HG02973 (cell line): ENCODE measurements around the gene TRIM10.
"Not testable (repeated sequence)": the region's sequence is repeated elsewhere in the genome, so short reads cannot be mapped to it uniquely, and the experiment has no call there.

ENCODE experiments used
- ATAC-seq: cut with Tn5 transposase; IDR thresholded peaks from one replicate; pipeline ENCODE4 v1.9.1; 2021; ENCODE audit warnings: moderate library complexity; ENCODE audit not compliant: unreplicated experiment

TRIM10 gene

DNA sequence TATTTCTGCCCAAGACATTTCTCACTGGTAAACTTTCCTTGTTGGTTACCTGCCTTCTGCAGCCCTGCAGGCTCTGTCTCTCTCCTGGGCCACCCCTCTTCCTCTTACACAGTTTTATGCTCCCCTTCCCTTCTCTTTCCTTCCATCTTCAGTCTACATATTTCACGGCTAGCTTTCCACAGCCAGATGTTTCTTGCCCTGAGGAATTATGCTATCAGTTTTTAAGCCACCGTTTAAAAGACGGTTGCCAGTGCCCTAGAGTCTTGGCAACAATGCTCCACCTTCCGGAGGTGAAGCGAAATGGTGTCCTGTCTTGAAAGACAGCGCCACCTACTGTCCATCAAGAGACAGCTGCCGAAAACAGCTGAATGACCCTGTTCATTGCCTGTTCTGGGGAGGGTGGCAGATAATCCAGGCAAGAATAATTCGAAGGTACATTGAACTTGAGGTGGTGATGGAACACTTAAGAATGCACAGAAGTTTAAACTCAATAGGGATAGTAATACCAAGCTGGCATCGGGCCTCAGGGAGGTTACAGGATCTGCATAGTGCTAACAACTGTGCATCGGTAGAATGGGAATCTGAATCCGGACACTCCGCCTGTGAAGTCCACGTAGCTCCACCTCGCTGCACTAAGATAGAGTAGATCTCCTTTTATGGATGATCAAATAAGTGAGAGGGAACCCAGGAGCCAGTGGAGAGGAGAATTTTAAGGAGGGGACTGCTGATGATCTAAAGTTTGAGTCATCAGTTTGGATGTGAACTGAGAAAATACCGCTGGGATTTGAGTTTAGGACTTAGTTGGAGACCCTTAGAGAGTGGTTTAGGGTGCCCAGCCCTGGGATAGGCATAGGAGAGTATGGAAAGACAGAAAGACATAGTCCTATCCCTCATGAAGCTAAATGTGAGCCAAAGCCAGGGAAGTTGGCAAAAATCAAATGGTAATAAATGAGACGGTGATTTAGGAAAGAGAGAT lies 29.8 kb downstream of the TRIM10 start:
- no peak for ATAC-seq

DNA sequence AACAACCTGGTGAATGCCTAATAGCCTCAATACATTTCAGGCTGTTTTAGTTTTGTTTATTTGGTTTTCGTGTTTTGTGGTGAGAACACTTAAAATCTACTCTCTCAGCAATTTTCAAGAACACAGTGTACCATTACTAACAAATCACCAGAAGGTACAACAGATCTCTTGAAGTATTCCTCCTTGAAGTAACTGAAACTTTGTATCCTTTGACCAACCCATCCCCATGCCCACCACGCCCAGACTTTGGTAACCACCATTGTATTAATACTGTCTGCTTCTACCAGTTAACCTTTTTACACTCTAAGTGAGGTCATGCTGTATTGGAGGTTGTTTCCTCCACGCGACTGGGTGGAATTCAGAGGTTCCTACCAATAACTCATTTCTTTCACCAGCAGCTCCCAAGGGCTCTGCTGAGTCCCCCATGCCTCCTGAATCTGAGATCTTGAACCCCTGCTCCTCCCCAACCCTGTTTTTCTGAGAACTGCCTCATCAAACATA lies 30.8 kb downstream of the TRIM10 start:
- no peak for ATAC-seq

DNA sequence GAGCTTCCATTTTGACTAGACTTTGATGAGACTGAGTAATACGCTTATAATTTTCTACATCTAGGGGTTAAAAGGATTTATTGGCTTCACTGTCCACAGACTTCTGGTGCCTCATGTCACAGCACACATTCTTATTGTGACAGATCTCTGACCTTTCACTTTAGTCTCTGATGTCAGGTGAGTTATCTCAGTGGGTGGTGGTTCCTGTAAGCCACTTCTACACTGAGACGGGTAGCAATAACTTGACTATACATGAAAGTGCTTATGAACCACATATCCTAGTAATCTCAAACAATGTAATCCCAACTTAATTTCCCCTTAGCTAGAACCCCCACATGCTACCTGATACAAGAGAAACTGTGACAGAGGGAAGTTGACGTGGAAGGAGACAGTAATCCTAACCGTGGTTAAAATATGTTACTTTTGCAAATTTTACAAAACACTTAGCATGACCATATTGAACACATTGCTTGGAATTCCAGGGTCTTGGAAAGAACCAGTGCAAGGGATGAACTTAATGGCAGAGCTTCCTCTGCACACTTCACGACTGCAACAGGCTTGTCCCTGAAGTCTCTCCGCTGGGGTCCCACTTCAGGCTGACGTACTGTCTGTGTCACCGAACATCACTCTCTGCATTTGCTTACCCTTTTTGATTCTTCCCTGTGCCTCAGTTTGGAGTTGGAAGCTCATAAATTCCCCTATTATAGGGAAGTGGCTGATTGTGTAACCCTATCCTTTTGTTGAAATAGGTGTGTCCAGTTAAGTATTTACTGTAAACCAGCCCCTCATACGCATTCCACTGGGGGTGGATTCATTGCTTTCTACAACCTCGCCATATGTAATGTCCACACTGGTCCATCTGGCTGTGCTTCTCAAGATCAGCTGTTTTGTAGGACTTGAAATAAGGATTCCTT lies 31.5 kb downstream of the TRIM10 start:
- ATAC-seq, result no peak

DNA sequence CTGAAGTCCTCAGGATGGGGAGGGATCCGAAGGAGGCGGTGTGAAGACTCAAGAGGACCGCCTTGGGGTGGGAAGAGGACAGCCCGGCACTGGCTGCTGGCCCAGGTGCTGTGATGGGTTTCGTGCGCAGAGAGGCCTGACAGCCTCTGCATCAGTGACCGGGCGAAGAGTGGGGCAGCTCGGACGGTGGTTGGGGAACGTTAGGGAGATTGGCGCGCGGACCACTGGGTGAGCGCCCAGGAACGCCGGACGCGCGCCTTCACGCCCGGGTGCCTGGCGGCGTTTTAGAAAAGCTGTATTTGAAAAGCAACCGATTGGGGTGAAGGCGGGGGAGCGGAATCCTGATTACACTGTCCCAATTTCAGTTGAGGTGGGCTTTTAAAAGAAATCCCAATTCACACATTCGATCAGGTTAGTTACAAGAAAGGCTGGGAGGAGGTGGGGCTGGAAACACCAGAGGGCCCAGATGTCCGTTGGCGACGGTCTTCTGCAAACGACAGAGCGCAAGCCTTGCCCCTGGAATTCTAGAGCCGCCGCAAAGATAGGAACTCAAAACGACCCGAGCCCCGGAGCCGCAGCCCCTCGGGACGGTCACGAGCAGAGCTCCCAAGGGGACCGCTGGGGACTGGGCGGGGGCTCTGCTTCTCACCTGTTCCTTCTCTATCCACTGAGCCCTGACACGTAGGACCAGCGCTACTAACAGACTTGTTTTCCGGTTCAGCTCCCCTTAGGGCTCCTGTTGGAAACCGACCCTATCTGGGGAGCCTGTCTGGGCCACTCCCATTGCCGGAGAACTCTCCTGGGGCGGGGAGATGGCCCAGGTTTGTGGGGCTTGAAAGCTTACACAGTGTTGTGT lies 33.5 kb downstream of the TRIM10 start:
- ATAC-seq, result no peak

DNA sequence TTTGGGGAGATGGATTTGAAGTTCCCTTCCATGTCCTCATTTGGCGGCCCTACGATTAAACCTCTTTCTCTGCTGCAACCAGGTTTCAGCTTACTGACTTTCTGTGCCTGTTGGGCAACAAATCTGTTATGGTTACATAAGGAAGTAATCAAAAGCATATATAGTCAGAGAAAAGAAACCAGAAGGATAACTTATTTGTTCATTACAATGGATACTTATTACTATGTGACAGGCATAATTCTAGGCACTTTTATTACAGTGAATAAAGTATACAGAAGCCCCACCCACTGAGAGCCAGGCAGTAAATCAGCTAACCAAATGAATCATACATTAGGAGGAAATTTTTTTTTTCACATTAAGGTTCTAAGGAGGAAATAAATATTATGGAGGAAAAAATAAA lies 38.5 kb downstream of the TRIM10 start:
- ATAC-seq, result no peak

DNA sequence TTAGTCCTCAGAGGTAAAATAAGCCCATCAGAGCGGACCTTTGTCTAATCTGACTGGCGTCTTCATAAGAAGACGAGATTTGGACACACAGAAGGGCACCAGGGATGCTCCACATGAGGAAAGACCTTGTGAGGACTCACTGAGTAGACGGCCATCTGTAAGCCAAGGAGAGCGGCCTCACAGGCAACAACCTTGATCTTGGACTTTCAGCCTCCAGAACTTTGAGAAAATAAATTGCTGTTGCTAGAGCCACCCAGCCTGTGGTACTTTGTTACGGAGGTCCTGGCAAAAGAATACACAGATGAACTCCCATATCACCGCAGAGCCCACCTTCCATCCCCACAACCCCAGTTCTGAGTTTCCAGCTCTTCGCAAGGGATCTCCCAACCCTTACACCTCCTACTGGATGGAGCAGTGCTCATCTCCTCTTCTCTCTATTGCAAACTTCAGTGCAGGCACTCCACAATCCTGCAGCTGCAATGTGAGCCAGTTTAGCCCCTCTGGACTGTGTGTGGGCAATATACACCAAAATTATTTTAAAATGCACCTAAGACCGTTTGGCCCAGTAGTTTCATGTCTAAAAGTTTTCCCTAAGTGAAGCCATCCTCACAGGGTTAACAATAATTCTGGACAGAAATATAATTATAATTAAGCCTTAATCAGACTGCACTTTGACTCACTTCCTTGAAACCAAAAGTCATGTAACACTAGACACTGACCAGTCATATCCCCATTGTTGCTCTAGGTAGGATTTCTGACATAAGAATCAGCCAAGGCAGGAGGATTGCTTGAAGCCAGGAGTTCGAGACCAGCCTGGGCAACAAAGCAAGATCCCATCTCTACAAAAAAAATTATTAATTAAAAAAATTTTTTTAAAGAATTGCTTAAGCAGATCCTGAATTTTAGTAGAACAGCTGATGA lies 39.3 kb downstream of the TRIM10 start:
- ATAC-seq, result no peak

DNA sequence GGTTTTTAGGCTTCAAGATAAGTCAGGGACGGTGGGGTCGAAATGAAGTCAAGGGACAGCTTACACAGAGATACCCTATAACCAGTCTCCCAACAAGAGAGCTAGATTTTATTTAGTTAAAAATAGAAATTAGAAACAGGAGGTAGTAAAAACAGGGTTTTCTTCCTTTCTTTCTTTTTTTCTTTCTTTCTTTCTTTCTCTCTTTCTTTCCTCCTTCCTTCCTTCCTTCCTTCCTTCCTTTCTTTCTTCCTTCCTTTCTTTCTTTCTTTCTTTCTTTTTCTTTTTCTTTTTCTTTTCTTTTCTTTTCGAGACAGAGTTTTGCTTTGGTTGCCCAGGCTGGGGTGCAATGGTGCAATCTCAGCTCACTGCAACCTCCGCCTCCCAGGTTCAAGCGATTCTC lies 42.3 kb downstream of the TRIM10 start:
- not testable (repeated sequence) for ATAC-seq

DNA sequence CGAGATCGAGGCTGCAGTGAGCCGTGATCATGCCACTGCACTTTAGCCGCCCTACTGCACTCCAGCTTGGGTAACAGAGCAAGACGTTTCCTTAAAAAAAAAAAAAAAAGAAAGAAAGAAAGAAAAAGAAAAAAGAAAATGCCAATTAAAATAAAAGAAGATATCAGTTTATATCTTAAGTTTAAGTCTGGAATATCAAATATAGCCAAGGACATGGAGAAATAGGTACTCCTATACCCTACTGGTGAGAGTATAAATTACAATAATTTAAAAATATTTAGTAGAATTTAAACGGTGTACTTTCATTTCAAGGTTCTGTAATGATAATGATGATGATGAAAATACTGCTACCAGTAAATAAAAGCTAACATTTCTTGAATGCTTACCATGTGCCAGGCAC lies 44.3 kb downstream of the TRIM10 start:
- ATAC-seq, result no peak

DNA sequence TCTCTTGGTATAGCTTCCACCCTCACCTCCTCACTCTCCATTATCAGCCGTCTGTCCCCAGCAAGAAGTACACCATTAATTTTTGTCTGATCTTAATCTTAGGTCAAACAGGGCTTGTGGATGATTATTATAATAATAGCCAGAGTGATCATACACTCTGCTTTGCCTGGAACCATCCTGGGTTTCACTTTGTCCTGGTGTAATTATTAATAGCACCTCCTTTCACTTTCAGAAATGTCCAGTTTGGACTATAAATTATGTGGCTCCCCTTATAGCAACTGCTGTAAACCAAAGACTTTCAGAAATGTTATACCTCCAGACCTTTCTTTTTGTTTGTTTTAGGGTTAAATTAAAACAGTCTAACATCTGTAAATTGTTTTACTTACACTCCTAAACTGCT lies 47.2 kb downstream of the TRIM10 start:
- ATAC-seq, result no peak

DNA sequence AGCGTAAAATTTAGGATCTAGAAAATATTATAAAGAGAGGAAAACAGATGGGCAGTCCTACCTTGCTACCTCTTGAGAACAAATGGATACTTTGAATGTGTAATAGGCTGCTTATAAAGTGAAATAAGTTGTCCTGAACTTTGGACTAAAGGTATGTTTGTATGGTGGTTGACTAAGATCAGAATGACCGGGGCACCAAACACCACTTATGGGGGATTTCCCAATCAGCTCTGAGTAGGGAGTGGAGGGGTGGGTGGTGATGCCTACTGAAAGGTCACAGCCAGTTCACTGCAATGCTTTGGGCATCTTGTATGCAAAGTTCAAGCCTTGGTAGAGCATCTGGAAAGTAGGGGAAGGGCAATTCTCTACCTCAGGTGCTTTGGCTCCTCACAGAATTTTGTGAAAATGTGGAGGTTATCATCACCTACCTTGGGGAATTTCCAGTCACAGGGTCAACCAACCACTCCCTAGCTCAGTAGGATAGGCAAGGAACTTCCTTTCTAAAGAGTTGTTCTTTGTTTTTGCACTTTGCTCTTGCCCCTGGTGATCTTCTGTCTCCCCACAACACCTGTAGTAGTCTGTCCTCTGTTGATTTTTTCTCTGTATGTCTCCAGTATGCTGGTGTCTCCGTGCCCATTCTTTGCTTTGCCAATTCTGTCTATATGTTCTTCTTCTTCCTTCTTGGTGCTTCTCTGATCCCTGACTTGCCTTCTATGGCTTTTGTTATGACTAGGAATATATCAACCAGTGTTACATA lies 47.8 kb downstream of the TRIM10 start, which contains the start of gene TRIM31:
TRIM31 (minus strand) TSS at position 88 of the 757 bp plus-strand sequence. CDS start 285 bp downstream, outside the sequence.
- no peak for ATAC-seq

DNA sequence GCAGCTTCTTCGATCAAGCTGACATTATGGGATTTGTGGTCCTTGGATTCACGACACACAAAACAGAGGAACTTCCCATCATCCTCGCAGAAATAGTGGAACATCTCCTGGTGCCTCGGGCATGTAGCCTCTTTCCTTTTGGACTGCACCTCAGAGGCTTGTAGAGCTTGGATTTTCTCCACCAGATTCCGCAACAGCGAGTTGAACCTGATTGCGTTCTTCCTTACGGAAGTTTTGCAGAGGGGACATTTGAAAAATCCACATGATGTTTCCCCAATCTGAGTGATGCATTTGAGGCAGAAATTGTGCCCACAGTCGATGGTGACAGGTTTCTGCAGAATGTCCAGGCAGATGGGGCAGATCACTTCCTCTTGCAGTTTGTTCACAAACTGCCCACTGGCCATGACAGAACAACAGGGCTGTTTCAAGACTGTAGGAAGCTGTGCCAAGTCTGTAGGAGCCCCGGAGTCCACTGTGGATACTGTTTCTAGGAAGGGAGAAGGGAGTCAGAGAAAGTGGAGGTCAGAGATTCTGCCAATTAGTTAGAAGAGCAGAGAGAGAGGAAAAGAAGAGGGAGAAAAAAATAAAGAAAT lies 48.5 kb downstream of the TRIM10 start:
- ATAC-seq, result no peak

DNA sequence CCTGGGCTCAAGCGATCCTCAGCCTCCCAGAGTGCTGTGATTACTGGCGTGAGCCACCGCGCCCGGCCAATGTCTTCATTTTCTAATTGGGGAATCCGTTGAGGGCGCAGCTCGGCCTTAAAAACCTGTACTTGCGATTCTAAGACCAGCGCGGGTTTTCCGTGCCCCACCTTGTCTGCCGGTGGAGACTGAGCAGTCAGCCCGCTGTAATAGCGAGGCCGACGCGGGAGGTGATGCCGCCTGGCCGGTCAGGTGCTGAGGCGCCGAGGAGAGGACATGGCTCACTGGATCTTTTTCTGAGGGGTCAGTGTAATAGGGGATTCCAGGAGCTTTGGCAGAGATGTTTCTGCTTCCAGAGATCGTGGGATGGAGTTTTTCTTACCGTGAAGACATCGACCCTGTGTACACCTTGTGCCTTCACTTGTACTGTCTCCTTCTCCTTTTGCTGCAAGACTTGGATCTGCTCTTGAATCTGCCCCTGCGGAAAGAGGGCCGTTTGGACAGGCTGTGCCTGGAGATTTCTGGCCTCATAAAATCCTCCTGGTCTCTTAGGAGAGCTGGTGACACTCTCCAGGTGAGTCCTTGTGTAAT lies 49.6 kb downstream of the TRIM10 start:
- no peak for ATAC-seq

DNA sequence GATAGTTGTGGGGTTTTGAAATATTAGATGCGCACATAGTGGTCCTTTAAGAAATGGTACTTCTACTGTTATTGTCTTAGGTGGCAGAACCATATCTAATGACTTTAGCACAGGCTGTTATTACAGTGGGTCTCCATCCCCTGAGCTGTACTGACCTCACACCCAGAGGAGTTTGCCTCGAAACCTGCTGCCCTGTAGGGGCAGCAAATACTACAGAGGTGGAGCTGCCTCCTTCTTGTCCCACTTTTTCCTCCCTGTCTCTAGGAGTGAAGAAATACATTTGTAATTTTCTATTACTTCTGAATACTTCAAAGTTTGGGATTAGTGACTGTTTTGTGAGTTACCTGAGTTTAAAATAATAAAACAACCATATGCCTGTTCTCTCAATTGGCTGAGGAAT lies 56.4 kb downstream of the TRIM10 start:
- no peak for ATAC-seq

DNA sequence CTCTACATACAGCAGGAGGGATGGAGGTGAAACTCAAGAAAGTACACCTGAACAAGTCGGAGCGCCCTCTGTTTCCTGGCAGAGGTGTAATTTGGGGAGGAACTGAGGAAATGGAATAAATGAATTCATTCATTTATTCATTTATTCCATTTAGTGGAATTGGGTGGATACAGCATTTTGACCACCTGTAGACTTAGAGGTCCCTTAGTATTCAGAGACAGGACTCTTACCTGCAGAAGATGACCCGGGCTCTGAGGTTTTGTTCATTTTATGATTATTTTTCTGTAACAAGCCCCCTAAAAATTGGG lies 57.2 kb downstream of the TRIM10 start:
- no peak for ATAC-seq

DNA sequence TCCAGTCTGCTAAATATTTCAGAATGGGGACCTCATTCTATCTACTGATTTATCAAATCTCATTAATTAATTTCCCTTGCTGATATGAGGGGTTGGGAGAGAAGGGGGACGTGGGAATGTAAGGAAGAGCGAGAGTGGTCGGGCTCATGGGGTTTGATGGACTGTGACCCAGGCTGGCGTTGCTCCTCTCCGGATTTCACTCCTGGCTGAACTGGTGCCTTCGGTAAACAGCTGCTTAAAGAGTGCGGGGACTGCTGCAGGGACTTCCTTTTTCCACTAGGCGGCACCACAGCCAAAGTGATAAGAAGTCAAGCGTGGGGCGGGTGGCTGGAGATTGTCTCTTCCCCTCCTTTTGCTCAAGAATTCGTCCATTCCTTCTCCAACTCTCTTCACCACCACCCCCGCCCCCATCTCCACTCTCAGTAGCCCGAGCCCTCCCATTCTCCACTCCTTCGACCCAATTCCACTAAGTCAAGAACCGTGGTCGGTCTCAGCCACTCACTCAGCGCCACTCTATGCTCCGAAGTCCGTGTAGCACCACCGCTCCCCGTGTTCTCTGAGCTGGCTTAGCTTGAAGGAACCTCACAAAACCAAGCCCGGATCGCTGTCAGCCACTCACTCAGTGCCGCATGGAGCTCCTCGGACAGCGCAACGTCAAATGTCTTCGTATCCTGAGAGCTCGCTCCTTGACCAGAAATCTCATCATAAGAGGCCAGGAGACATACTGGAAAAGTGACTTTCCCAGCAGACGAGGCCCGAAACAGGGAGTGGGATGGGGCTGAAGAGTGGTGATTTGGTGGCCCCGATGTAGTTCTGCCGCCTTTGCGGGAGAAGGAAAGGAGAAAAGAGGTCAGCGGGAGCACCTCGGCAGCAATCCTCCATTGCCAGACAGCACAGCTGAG lies 57.8 kb downstream of the TRIM10 start:
- peak; percentile 65 for ATAC-seq

DNA sequence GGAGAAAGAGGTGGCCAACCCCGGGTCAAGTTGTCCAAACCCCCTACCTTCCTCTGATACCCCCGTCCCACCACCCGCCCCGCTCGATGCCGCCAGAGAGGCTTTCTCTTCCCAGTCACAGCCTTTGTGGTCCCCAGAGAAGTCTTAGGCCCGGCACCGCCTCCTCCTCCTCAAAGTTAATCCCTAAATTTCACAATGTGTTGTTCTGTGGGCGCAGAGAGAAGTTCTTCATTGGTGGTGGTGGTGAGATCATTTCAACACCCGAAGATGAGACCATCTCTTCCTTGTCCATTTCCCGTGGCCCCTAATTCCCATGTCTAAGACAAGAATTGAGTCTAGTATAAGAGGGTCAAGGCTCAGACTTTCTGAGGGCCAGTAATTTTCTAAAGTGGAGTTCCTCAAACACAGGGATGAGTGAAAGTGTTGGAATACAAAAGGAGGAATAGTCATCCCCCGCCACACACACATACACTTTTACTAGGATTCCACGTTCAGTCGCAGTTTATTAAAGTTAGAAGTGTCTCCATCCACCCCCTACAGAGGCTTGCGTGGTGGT lies 58.5 kb downstream of the TRIM10 start:
- no peak for ATAC-seq
